ENCODE data around the gene FAM98C. TPM values are rescaled to one million over a fixed set of nuclear protein-coding genes. Genes with fewer than 3 reads are reported as not detected.

FAM98C gene
- total and polyA plus RNA-seq, 2 of the 13 experiments (the other 11 are each of a cell fraction or from before 2014, with no cell fraction given): 10.0 to 11.5 TPM

- ATAC-seq (no peak), FAIRE-seq (no peak), DNase-seq (ENCODE audit: low spot score) (no peak)
- Histone ChIP-seq H3K79me2 (ENCODE audit: insufficient read depth, low read length) (no peaks in the 10 kb centered on the region), H3K9ac (ENCODE audit: insufficient read depth, low read depth, low read length) (no peak overlapping the region), H2AFZ (ENCODE audit: low read length) (no peak overlapping the region), H3K9me3 (ENCODE audit: low read length) (no peaks in the 10 kb centered on the region), H3K4me1 (ENCODE audit: insufficient read depth, low read length) (no peaks in the 10 kb centered on the region), H3K27me3 (ENCODE audit: control insufficient read depth in 1 of 2, insufficient read depth in 2 of 2, low read length in 2 of 2) (peaks cover 2 to 12% of the 10 kb centered on the region in 2 experiments; a peak in 3 of 5 replicates), H3K36me3 (replicated peaks in 1 of 2; ENCODE audit: control insufficient read depth in 1 of 2, insufficient read depth in 2 of 2, low read length in 2 of 2) (no peaks in the 10 kb centered on the region), H3K27ac (ENCODE audit: extremely low read length, insufficient read depth, low read length) (no peak overlapping the region), H4K20me1 (ENCODE audit: insufficient read depth, low read length) (no peaks in the 10 kb centered on the region), H3K4me2 (ENCODE audit: low read depth, low read length) (no peak overlapping the region), H3K4me3 (replicated peaks in 1 of 3; ENCODE audit: insufficient read depth in 1 of 3, low read depth in 2 of 3, low read length in 3 of 3) (no peak overlapping the region)
- ChIA-PET CTCF (ENCODE audit: low intra/inter-chr PET ratio, low total read pairs) (no interaction called here), POLR2A (no interaction called here)
- BruUV-seq (replicated peaks): no TSS peak
- in situ Hi-C loops (cut with HindIII; ENCODE audit: extremely low pct_ligation_motif_present, low pct_unique_long_range_greater_than_20kb) (no loop called here), intact Hi-C loops (cut with micrococcal nuclease; ENCODE audit: unreplicated experiment) (loop anchor here (5.0 kb wide), 1 partner anchor 227 kb away; no protein-coding TSS in a partner anchor)
- TF ChIP-seq ZNF768 (CRISPR knock-in tag; IDR thresholded peaks at IDR 0.05) (no peak), KDM2A (CRISPR knock-in tag; IDR thresholded peaks at IDR 0.05; ENCODE audit: borderline replicate concordance, low read depth) (no peak), SMYD3 (CRISPR knock-in tag; IDR thresholded peaks at IDR 0.05) (no peak), PRPF4 (IDR thresholded peaks at IDR 0.05; ENCODE audit: low read depth, low read length, poor library complexity, severe bottlenecking) (no peak), ZNF335 (CRISPR knock-in tag; IDR thresholded peaks at IDR 0.05) (no peak), PRDM4 (CRISPR knock-in tag; IDR thresholded peaks at IDR 0.05; ENCODE audit: borderline replicate concordance) (no peak), NFE2L2 (IDR thresholded peaks at IDR 0.05; ENCODE audit: low read length) (no peak), ZSCAN9 (CRISPR knock-in tag; IDR thresholded peaks at IDR 0.05; ENCODE audit: borderline replicate concordance) (no peak), TERF1 (CRISPR knock-in tag; IDR thresholded peaks at IDR 0.05) (no peak)
- 100% methylated on average over 6 of the region's 6 CpGs for WGBS (ENCODE audit: low lambda C conversion rate)
Measured at GRCh38 chr19:38404858-38405257, 2.0 kb downstream of the FAM98C start.
